H1 (cell line): ENCODE measurements around the gene GHRL.

Experiments used
- CHD1 ChIP-seq: IDR thresholded peaks from 2 replicates; pipeline ENCODE4 v1.6.1; 2012; ENCODE audit warnings: low read depth, low read length, improper control_type of control experiment
- CHD2 ChIP-seq: IDR thresholded peaks from 2 replicates; pipeline ENCODE4 v1.6.1; 2012; ENCODE audit warnings: low read length, improper control_type of control experiment
- EP300 ChIP-seq, 2 experiments: IDR thresholded peaks; 1 replicate in 1 of 2; 2 replicates in 1 of 2; pipeline ENCODE4 v1.6.1; 2011 to 2012; ENCODE audit warnings: low read depth in 2 of 2, low read length in 2 of 2, mild to moderate bottlenecking in 2 of 2, borderline replicate concordance in 1 of 2, inconsistent platforms in 1 of 2, moderate library complexity in 1 of 2
- EZH2 ChIP-seq: fragments of 200-600 bp; sonication (generic); IDR thresholded peaks from 2 replicates; pipeline ENCODE4 v1.7.1; 2012; ENCODE audit warnings: low read depth, mild to moderate bottlenecking, moderate library complexity, low read length, inconsistent platforms; ENCODE audit not compliant: severe bottlenecking
- GABPA ChIP-seq: IDR thresholded peaks from 2 replicates; pipeline ENCODE4 v1.6.1; 2011; ENCODE audit warnings: mild to moderate bottlenecking, low read length, moderate library complexity, borderline replicate concordance; ENCODE audit not compliant: insufficient read depth
- JUND ChIP-seq: IDR thresholded peaks from 2 replicates; pipeline ENCODE4 v1.6.1; 2011; ENCODE audit warnings: mild to moderate bottlenecking, improper control_type of control experiment, low read length
- MAFK ChIP-seq: IDR thresholded peaks from 2 replicates; pipeline ENCODE4 v1.6.1; 2012; ENCODE audit warnings: low read depth, mild to moderate bottlenecking, improper control_type of control experiment, low read length
- NRF1 ChIP-seq: IDR thresholded peaks from 2 replicates; pipeline ENCODE4 v1.6.1; 2011; ENCODE audit warnings: mild to moderate bottlenecking, low read depth, low read length, improper control_type of control experiment
- POLR2A ChIP-seq, 2 experiments: IDR thresholded peaks; 1 replicate in 1 of 2; 2 replicates in 1 of 2; pipeline ENCODE4 v1.6.1; 2011; ENCODE audit warnings: low read depth in 2 of 2, low read length in 2 of 2, mild to moderate bottlenecking in 2 of 2; ENCODE audit errors: control extremely low read depth in 1 of 2
- POLR2AphosphoS5 ChIP-seq: IDR thresholded peaks from 2 replicates; pipeline ENCODE4 v1.6.1; 2011; ENCODE audit warnings: low read depth, low read length
- SIN3A ChIP-seq, 2 experiments: IDR thresholded peaks in 1 of 2; conservative IDR thresholded peaks in 1 of 2; 2 replicates each; pipeline ENCODE4 v1.6.1; 2011 to 2012; ENCODE audit warnings: low read length in 2 of 2, improper control_type of control experiment in 1 of 2, low read depth in 1 of 2, mild to moderate bottlenecking in 1 of 2
- TAF1 ChIP-seq: IDR thresholded peaks from 2 replicates; pipeline ENCODE4 v1.6.1; 2011; ENCODE audit warnings: mild to moderate bottlenecking, low read depth, low read length
- TBP ChIP-seq: IDR thresholded peaks from 2 replicates; pipeline ENCODE4 v1.6.1; 2011; ENCODE audit warnings: low read depth, low read length, improper control_type of control experiment
- TF ChIP-seq, protein P1 (sequence below), 3 experiments: IDR thresholded peaks; 1 replicate in 2 of 3; 2 replicates in 1 of 3; pipeline versions ENCODE4 v1.5.1 to v1.6.1; 2011; ENCODE audit warnings: low read length in 3 of 3, mild to moderate bottlenecking in 3 of 3, inconsistent platforms in 2 of 3, low read depth in 1 of 3, moderate library complexity in 1 of 3; ENCODE audit not compliant: insufficient read depth in 1 of 3; ENCODE audit errors: control extremely low read depth in 1 of 3

DNA sequence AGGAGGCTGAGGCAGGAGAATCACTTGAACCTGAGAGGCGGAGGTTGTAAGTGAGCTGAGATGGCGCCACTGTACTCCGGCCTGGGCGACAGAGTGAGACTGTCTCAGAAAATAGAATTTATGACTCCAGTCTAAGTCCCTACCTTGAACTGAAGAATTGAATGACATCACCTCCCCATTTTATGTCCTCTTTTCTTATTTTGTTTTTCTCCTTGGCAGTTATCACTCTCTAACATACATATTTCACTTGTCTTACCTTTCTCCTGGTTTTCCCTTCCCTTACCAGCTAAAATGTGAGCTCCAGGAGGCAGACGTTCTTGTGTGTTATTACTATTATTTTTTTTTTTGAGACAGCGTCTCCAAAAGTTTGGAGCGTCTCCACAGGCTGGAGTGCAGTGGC, 36.9 kb downstream of the GHRL start:
- TF ChIP-seq EZH2 (no peak), SIN3A (conservative IDR thresholded peaks at IDR 0.05 in 1 of 2, IDR thresholded peaks at IDR 0.05 in 1 of 2; ENCODE audit: low read depth in 1 of 2, low read length in 2 of 2) (no peak), POLR2A (IDR thresholded peaks at IDR 0.05; ENCODE audit: control extremely low read depth in 1 of 2, low read depth in 2 of 2, low read length in 2 of 2) (no peak), EP300 (IDR thresholded peaks at IDR 0.05; ENCODE audit: borderline replicate concordance in 1 of 2, low read depth in 2 of 2, low read length in 2 of 2) (no peak), MAFK (no peak), POLR2AphosphoS5 (no peak), JUND (no peak), CHD1 (no peak), NRF1 (no peak), GABPA (no peak), TAF1 (no peak), CHD2 (no peak), TBP (no peak)
- TF ChIP-seq, protein P1, sequence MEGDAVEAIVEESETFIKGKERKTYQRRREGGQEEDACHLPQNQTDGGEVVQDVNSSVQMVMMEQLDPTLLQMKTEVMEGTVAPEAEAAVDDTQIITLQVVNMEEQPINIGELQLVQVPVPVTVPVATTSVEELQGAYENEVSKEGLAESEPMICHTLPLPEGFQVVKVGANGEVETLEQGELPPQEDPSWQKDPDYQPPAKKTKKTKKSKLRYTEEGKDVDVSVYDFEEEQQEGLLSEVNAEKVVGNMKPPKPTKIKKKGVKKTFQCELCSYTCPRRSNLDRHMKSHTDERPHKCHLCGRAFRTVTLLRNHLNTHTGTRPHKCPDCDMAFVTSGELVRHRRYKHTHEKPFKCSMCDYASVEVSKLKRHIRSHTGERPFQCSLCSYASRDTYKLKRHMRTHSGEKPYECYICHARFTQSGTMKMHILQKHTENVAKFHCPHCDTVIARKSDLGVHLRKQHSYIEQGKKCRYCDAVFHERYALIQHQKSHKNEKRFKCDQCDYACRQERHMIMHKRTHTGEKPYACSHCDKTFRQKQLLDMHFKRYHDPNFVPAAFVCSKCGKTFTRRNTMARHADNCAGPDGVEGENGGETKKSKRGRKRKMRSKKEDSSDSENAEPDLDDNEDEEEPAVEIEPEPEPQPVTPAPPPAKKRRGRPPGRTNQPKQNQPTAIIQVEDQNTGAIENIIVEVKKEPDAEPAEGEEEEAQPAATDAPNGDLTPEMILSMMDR (IDR thresholded peaks at IDR 0.05; ENCODE audit: control extremely low read depth in 1 of 3, insufficient read depth in 1 of 3, low read depth in 1 of 3, low read length in 3 of 3) = no peak
